HG02981 (cell line): Measurements from ENCODE around the gene SLC27A3.

Experiments used
- ATAC-seq: cut with Tn5 transposase; IDR thresholded peaks from one replicate; pipeline ENCODE4 v1.9.1; 2021; ENCODE audit warnings: mild to moderate bottlenecking, moderate library complexity; ENCODE audit not compliant: unreplicated experiment

Gene SLC27A3, protein sequence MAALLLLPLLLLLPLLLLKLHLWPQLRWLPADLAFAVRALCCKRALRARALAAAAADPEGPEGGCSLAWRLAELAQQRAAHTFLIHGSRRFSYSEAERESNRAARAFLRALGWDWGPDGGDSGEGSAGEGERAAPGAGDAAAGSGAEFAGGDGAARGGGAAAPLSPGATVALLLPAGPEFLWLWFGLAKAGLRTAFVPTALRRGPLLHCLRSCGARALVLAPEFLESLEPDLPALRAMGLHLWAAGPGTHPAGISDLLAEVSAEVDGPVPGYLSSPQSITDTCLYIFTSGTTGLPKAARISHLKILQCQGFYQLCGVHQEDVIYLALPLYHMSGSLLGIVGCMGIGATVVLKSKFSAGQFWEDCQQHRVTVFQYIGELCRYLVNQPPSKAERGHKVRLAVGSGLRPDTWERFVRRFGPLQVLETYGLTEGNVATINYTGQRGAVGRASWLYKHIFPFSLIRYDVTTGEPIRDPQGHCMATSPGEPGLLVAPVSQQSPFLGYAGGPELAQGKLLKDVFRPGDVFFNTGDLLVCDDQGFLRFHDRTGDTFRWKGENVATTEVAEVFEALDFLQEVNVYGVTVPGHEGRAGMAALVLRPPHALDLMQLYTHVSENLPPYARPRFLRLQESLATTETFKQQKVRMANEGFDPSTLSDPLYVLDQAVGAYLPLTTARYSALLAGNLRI

DNA sequence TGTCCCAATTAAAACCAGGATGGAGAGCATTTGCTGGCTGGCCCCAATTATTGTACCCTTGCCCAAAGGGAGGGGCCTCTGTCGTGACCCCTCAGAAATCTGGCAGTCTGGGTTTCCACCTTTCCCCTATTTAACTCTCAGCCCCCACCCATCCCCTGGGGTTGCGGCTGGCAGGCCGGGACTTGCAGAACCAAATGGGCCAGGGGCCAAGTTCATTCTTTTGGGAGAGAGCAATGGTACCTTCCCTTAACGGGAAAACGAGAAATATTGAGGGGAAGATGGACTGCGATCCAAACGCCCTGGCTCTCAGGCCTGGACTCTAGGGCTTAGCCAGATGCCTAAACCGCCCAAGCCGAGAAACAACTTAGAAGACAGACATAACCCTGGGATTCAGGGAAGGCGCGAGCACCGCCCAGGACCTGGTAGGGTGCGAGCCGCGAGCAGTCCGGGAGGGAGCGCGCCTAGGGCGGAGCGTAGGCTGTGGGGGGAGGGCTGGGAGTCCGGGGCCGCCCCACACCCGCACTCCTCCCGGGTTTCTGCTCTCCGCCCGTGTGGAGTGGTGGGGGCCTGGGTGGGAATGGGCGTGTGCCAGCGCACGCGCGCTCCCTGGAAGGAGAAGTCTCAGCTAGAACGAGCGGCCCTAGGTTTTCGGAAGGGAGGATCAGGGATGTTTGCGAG, at the start of gene SLC27A3:
SLC27A3 (plus strand) TSS at position 628 of the 678 bp plus-strand sequence. CDS start 91 bp downstream, outside the sequence.
- peak; percentile 19 for ATAC-seq

DNA sequence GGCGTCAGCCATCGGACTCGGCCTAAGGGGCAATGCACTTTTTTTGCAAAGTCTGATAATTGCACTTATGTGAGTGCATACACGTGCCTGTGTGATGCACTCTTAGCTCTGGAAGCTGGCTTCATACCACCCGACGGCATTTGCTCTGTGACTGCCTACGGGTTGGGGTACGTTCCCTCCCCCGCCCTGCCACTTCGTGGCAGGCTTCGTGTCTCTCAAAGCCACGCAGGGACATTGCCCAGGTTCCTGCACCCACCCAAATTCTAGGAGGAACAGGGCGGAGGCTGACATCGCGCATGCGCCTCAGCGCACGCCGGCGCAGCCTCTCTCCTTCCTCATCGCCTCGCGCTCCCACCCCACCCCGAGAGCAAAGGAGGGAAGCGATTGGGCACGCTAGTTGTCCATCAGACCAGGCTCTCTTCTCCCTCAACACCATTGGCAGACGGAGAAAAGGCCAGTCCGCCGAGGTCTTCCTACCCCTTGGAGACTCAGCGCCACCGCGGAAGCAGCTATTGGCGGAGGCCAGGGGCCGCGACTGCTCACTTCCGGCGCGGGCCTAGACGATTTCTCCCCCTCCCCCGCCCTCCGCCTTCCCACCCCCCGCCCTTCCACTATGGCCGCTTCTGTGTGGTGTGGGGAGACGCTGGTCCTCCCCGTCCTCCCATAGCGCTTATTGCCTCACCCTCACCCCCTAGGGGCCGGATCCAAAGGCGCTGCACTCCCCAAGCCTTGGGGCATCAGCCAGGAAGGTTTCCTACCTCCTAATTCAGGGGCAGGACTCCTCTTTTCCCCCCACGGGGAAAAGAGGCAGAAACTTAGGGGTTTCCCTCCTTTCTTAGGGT, 47.5 kb upstream of the SLC27A3 start, which contains the start of gene INTS3:
INTS3 (plus strand) TSS at position 588 of the 842 bp plus-strand sequence. CDS start 585 bp downstream, outside the sequence.
- peak; percentile 97 for ATAC-seq

DNA sequence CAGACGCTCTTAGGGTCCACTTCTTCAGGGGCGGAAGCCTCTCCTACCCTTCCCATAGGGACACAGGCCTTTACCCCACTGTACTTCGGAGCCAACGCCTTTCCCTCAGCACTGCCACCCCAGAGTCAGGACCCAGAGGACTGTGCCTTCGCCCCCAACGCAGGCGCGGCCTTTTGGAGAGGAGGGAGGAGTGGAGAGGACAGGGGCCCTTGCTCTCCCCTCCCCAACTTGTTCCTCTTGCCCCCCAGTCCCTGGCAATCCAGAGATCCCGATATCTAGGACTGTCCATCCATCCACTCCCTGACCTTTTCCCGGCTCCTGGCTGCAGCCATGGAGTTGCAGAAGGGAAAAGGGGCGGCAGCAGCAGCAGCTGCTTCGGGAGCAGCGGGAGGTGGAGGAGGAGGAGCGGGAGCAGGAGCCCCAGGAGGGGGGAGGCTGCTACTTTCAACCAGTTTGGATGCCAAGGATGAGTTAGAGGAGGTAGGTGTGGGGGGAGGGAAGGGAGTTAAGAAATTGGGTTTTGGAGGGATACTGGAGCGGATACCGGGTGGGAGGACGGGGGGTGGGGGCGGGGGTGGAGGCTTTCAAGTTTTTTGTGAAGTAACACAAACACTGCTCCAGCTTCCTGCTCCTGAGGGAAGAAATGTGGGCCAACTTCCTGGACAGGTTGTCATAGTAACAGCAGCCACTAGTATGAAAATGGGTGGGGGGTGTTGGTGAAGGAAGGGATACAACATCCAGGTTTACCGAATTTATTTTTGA, 46.7 kb upstream of the SLC27A3 start:
- ATAC-seq = no peak

DNA sequence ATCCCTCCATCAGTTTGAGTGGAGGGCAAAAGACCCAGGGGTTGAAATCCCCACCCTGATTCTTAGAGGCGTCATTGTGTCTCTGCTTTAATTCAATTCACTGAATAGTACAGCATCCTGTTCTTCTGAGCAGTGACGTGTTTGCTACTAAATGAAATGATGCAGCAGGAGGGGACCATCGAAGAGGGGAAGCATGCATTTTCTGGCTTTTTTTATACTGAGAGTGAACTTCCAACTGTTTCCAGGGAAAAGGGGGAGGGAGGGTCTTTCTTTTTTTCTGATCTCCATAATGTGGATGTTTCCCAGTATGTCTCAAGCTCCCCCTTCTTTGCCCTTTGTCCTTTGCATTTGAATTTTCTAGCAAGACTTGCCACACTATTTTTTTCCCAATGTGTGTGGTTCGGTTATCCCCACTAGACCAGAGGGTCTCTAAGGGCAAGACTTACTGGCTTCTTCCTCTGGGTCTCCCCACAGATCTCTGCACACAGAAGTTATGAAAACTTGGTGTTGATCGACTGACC, 44.7 kb upstream of the SLC27A3 start:
- no peak for ATAC-seq

DNA sequence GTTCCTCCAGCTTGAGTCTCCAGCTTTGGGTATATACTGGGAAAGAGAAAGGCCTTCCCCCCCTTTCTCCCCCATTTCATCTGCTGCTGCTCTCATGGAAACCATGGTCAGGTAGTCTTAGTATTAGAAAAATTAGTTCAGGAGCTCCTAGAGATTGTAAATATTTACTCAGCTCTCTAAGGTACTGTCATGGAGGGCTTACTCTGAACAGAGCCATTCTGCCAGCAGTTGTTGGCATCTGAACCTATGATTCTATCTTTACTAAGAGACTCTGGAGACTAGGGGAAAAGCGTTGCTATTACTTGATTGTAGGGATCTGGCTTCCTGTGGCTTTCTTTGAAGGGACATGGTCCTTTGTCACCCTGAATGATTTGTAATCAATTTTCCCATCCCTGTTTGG, 41.2 kb upstream of the SLC27A3 start:
- no peak for ATAC-seq

DNA sequence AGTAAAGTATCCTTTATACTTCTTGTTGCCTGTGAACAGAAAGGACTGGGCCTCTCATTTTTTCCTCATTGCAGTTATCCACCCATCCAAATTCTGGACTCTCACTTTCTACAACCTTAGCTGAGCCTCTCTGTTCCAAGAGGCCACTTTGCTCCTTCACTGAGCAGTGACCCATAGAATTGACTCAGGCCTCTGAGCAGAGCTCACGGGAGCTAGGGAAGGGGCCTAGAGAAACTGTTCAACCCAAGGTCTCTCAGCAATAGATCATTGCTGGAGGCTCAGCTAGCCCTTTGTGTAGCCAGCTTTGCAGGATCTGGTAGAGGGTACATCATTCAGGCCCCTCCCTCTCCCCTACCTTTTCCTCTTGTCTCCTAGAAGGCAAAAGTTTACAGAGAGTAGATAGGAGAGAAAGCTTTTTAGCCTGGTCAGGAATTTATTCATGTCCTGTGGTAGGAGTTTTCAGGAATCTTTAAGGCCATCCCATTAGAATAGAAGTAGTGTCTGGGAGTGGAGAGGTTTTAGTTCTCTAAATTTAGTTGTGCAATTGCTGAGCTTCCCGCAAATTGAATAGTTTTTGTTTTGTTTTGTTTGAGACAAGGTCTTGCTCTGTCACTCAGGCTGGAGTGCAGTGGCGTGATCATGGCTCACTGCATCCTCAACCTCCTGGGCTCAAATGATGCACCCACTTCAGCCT, 40.7 kb upstream of the SLC27A3 start:
- no peak for ATAC-seq

DNA sequence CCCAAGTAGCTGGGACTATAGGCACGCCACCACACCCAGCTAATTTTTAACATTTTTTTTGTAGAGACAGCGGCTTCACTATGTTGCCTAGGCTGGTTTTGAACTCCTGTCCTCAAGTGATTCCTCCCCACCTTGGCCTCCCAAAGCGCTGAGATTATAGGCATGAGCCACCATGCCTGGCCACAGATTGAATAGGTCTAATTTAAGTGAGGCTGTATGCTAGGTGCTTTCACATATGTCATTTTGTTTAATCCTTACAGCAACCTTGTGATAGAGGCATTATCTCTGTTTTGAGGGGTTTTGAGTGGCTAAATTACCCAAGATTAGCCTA, 40.2 kb upstream of the SLC27A3 start:
- ATAC-seq = no peak

DNA sequence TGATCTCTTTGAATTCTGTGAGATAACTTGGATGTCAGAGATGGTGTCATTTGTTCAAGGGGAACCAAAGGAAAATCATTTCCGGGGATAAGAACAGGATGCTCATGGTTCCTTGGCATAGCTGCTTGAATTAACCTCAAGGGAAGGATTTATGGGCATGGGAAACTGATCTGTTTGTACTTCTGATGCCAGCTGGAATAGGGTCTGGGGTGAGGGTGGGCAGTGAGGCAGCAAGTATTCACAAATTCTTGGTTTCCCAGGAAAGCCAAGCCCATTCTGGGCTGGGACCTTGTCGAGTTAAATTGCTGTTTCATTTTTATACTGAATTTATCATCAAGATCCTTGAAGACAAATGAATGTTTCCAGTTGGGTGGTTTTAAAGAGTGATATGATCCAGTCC, 33.2 kb upstream of the SLC27A3 start:
- no peak for ATAC-seq

DNA sequence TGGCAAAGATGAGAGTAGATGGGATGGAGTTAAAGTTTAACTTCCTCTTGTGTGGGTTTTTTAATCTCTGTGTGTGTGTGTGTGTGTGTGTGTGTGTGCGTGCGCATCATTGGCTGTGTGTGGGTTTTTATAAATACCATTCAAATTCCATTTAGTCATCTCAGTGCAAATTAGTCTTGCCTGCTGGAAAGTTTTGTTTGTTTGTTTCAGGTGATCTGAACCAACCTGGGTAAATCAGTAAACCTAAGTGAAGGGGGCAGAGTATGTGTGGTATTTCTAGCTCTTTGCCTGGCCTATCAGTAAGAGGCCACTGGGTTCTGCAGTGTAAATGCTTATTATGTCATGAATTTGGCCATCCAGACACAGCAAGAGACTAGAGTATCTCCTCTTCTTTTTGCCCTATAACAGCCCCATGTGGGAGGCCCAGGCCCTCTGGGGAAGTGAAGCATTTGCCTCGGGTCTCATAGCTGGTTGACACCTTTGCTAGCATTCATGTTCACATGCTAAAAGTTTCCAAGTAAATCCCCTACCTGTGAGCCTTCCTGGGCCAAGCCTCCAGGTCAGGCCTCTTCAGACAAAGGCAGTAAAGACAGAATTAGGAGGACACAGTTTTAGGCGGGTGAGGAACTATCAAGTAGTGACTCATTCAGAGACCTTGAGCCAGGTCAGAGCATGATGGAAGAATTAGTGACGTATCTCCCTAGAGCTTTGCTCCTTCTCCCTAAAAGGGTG, 32.6 kb upstream of the SLC27A3 start:
- peak; percentile 85 for ATAC-seq

DNA sequence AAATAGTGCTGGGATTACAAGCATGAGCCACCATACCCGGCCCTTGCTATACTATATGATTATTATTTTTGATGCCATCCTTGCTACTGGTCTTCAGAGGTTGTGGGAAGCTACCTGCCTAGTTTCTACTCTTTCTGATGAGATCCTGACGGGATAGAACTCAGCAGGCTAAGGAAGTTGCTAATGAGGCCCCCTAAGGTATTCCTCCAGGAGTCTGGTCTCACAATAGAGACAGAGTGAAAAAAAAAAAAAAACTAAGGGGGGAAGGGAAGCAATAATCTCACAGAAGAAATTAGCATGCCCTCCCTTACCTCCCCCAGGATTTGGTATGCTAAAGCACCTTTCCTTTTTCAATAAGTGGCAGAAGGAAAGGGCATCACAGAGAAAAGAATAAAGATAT, 29.8 kb upstream of the SLC27A3 start:
- ATAC-seq = no peak

DNA sequence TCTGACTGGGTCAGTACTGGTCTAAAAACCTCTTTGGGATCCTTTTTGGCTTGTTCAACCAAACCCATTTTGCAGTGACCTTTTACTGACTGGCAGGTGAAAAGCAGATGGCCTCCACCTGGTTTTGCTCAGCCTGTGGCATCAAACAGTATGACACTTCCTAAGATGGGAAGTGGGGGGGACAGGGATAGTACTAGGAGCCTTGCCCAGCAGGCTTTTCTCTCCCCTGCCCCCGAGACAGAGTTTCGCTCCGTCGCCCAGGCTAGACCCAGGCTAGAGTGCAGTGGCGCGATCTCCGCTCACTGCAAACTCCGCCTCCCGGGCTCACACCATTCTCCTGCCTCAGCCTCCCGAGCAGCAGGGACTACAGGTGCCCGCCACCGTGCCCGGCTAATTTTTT, 29.0 kb upstream of the SLC27A3 start:
- no peak for ATAC-seq

DNA sequence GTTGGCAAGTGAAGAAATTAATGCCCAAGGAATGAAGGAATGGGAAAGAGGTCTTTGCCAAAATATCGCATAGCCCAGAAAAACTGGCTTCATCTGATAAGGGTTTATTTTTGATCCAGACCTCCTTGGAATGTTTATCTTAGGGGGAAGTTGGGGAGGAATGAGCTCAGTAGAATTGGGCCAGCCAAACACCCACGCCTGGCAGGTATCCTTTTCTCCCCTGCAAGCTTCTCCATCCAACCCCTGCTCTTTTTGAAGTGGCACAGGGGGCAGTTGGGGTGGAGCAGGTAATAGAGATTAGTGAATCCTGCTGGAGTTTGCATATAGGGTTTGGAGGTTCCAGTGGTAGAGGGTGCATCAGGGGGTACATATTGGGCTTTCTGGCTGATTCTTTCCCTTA, 26.3 kb upstream of the SLC27A3 start:
- ATAC-seq = no peak

DNA sequence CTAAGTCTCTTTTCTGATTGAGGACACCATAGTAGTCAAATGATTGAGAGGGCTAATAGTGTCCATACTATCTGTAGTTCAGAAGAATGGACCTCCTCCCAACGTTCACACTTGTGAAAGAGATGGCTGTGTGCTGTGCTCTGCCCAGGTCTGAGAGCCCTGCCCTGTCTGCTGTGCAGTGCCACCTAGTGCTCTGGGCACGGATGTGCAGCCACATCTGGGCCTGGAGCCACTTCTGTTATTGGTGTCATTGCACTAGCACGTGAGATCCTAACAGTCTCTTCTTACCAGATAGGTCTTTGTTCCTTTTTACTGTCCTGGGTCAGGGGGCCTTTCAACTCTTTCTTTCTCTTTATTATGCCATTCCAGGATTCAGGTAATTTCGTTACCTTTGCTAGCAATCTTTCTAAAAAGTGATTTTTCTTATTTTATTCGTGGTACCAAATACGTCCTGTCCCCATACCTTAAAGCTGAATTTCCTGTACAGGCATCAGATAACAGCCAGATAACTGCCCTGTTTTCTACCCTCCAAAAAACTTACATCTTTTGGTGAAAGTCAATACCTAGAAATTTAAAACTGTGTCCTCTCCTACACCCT, 25.7 kb upstream of the SLC27A3 start:
- ATAC-seq = peak; percentile 83

DNA sequence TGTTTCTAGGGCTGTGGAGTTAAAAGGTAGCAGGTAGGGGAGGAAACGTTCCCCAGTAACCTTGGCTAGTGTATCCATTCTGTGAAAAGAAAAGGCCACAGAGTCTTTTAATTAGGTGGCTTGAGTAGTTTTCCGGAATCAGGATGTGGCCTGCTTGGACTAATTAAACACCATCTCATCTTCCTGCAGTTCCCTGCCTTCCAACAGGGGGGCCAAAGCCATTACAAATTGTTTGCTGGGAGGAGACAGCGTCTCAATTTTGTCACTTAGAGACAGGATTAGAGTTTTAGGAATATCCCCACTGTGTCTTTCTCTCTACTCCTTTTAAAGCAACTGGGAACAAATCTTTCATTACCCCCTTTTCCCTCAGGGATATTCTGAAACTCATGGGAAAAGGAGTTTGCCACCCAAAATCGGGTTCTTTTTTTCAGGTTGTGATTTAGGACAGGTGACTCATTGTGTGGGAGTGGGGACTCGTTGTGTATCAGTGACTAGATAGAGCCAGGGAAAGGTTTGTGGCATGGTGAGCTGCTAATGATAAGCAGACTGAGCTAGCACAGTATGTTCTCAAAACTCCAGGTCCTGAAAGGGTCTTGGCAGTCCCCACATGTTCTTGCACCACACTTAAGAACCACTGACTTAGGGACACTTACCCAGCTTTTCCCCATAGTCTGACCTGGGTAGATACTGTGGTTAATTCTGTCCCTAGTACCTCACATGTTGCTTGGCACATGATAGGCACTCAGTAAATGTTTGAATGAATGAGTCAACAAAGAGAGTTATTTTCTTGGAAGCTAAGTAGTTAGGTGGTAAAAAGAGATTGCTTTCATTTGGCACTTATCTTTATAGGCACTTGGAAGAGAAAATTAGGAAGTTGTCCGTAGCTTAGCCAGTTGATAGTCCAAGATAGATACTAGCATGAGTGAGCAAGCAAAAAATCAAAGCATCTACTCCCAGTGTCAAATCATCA, 24.9 kb upstream of the SLC27A3 start:
- no peak for ATAC-seq

DNA sequence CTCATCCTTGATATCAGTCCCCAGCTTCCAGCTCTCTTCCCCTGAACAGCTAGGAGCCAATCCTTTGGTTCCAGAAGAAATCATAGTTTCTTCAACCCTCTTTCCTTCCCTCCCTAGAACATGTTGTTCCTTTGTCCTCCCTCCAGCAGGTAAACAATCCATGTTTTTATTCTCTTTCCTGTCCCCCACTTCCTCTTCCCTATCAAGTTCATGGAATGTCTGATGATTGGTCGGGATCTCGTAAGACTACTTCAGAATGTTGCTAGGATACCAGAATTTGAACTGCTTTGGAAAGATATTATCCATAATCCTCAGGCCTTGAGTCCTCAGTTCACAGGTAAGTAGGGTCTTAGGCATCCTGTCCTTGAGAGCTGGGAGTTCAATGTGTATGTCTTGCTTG, 23.1 kb upstream of the SLC27A3 start:
- no peak for ATAC-seq

DNA sequence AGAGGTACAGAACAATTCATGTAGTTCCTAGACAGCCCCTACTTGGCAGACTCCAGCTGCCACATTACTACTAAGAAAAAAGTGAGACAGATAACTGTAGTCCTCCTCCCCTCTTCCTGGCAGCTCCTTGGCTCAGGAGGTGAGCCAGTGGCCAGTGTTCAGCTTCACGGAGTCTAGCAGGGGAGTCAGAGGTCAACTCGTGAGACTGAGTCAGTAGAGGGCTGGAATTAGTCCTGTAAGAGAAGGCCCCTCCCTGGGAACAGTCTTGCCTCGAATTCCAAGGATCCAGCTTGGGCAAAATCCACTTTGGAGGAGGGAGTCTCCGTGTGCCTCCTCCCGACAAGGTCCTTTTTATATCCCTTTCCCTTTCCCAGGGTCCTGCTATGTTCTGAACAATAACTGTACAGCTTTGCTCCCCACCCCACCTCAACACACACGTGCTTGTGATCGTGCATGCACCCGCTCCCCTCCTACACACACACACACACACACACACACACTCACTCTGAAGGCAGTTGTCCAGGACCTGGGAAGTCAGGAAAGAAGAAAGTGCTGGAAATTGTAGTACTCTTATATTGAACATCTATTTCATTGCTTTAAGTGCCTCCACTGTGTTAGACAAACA, 22.5 kb upstream of the SLC27A3 start:
- ATAC-seq = no peak

DNA sequence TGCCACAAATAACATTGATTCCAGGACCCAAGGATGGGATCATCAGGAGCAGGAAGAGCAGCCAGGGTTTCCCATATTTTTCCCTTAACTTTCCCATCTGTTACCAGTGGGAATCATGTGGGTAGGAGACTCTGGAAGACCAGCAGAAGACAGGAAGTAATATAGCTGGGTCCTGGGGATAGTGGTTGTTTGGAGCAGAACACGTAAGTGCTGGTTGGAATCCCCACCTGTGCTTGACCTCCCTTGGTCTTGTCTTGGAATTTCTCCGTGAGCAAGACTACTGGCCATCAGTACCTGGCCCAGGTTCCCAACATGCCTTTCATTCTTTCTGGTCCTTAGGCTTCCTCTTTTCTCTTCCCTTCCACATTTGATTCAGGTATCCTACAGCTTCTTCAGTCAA, 20.9 kb upstream of the SLC27A3 start:
- ATAC-seq = no peak
